Measurements from ENCODE around the gene IGSF21. TPM values are rescaled to one million over a fixed set of nuclear protein-coding genes. Genes with fewer than 3 reads are reported as not detected.

IGSF21 gene
- total RNA-seq, 2 experiments from 2014 or later: not detected

DNA sequence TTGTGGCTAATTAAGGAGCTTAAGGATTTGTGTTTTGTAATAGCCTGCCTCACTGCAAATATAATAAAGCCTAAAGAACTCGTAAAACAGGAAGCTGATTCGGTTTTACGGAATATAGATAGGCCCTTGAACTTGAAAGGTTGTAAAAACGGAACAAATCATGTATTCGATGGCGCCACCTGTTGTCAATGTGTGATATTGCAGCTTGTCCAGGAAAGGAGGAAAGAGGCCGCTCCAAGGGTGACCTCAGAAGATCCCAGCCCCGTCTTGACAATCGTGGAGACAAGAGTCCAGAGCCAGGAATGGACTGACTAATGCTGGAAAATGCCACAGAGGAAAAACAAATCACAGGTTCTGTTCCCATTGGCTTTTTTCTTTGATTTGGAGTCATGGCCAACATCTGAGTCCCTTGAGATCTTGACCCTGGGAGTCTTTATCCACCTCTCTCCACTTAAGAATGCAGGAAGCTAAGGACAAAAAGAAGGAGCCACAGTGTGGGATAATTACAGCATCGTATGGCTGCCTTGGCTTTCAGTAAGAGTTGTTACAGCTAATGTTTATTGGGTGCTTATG lies 7.0 kb upstream of the IGSF21 start:
- intact Hi-C loops (cut with micrococcal nuclease): loop anchor here (1.0 kb wide), 1 partner anchor 116 kb away; no protein-coding TSS in a partner anchor
- DNase-seq: peak; percentile 63
- Mint-ChIP-seq H3K9me3 (no peaks in the 10 kb centered on the region), H3K27me3 (peaks cover 16% of the 10 kb centered on the region), H3K4me3 (no peak overlapping the region), H3K36me3 (no peaks in the 10 kb centered on the region), H3K27ac (no peak overlapping the region), H3K4me1 (ENCODE audit: low read depth) (no peaks in the 10 kb centered on the region)
- ChIA-PET CTCF (interaction anchor here (0.7 to 1.6 kb wide), 9 partner anchors 9 to 439 kb away, joined by 3 to 11 read pairs (median 4); no protein-coding TSS in a partner anchor), POLR2A (no interaction called here)

GRCh38 chr1:18101508-18101907 lies 6.1 kb upstream of the IGSF21 start:
- ChIA-PET CTCF (interaction anchor here (0.7 to 1.6 kb wide), 3 partner anchors 10 to 179 kb away, joined by 3 to 7 read pairs (median 4); no protein-coding TSS in a partner anchor), POLR2A (no interaction called here)
- Mint-ChIP-seq H3K9me3 (no peaks in the 10 kb centered on the region), H3K36me3 (no peaks in the 10 kb centered on the region), H3K27ac (no peak overlapping the region), H3K27me3 (peaks cover 20% of the 10 kb centered on the region), H3K4me3 (no peak overlapping the region), H3K4me1 (ENCODE audit: low read depth) (no peaks in the 10 kb centered on the region)
- intact Hi-C loops (cut with micrococcal nuclease): no loop called here
- no peak for DNase-seq

DNA sequence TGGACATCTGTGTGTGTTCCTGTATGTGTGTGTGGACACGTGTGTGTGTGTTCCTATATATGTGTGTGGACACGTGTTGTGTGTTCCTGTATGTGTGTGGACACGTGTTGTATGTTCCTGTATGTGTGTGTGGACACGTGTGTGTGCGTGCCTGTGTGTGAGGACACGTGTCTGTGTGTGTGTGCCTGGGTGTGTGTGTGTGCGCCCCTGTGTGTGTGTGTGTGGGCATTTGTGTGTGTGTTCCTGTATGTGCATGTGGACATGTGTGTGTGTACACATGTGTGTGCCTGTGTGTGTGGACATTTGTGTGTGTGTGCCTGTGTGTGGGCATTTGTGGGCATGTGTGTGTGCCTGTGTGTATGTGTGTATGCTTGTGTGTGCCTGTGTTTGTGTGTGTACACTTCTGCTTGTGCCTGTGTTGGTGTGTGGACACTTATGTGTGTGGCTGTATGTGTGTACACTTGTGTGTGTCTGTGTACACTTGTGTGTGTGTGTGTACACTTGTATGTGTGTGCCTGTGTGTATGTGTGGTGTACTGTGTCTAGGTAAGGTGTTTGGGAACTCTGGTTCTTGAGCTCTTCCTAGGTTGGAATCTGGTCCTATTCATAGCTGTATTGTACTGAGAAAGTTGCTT lies 3.7 kb upstream of the IGSF21 start:
- Mint-ChIP-seq H3K27ac (no peak overlapping the region), H3K36me3 (no peaks in the 10 kb centered on the region), H3K27me3 (peaks cover 37% of the 10 kb centered on the region), H3K4me1 (ENCODE audit: low read depth) (no peaks in the 10 kb centered on the region), H3K9me3 (no peaks in the 10 kb centered on the region), H3K4me3 (no peak overlapping the region)
- no peak for DNase-seq
- CTCF ChIA-PET: no interaction called here
- POLR2A ChIA-PET: no interaction called here
- intact Hi-C loops (cut with micrococcal nuclease): no loop called here

DNA sequence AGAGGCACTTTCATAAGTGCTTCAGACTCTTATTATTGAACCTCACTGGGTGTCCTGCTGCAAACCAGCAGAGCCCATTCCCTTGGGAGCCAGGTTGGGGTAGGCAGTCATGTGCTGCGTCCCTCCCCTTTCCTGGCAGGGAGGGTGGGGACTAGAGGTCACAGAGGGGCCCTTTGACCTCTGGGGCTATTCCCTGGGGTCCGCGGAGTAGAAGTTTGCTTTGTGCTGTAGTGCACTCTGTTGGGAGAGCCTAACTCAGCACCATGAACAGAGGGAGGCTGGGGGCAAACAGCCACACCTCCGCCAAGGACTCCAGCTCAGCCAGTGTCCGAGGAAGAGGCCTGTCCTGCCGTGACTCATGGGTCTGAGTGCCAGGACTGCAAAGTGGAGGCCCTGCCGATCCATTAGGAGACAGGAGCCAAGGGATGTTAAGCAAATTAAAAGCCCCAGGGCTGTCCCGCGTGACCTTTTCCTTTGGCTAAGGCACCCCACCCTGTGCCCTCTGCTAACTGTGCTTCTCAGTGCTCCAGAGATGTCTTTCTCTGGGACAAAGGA lies 3.0 kb upstream of the IGSF21 start:
- intact Hi-C loops (cut with micrococcal nuclease): no loop called here
- no peak overlapping the region for H3K27ac Mint-ChIP-seq
- ChIA-PET CTCF (no interaction called here), POLR2A (no interaction called here)
- no peak for DNase-seq
- H3K36me3 Mint-ChIP-seq: no peaks in the 10 kb centered on the region
- no peaks in the 10 kb centered on the region for H3K9me3 Mint-ChIP-seq
- no peaks in the 10 kb centered on the region for H3K4me1 Mint-ChIP-seq (ENCODE audit: low read depth)
- H3K4me3 Mint-ChIP-seq: no peak overlapping the region
- peaks cover 39% of the 10 kb centered on the region for H3K27me3 Mint-ChIP-seq

DNA sequence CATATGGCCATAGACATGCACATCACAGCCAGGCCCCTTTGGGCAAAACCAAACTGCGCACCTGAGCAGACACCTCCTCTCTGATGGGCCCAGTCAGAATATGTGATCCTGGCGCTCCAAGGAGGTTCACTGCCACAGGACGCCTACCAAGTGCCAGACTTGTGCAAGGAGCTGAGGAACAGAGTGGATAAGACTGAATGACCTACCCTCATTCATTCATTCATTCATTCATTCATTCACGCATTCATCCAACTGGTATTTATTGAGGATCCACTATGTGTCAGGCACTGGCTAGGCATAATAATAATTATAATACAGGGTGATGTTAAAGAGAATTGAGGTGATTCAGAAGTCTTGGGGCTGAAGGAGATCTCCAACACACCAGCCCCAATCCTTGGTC lies 2.4 kb upstream of the IGSF21 start:
- H3K4me1 Mint-ChIP-seq (ENCODE audit: low read depth): peaks cover 4% of the 10 kb centered on the region
- no peak for DNase-seq
- CTCF ChIA-PET: no interaction called here
- H3K27ac Mint-ChIP-seq: no peak overlapping the region
- intact Hi-C loops (cut with micrococcal nuclease): no loop called here
- H3K9me3 Mint-ChIP-seq: no peaks in the 10 kb centered on the region
- no peaks in the 10 kb centered on the region for H3K36me3 Mint-ChIP-seq
- H3K27me3 Mint-ChIP-seq: peaks cover 43% of the 10 kb centered on the region
- H3K4me3 Mint-ChIP-seq: no peak overlapping the region
- POLR2A ChIA-PET: no interaction called here

DNA sequence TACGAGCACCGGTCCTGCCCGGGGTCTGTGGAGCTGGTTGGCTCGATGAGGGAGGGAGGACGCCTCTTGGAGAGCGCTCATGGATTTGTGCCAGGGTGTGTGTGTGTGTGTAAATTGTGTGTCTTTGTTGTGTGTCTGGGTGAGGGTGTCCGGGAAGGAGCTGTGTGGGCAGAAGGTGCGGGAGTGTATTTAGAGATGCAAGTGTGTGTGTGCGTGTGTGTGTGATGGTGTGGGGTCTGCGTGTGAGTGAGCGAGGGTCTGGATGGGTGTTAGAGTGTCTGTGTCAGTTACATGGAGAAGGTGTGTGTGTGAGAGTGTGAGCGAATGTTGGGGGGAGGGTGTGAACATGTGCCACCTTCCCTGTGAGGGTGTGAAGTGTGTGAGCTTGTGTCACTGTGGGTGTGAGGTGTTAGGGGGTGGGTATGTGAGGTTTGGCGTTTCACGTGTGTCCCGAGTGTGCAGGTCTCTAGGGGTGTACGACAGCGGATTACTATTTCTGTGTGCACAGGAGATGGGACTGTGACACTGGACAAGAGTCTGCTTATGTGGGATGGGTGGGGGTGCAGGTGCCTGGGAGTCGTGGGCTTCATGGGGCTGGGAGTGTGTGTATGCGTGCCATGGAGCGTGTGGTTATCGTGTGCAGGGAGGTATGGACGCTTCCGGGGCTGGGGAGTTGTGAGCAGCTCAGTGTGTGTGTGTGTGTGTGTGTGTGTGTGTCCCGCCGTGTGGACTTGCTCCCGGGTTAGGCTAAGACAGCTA lies 880 bp downstream of the IGSF21 start:
- peaks cover 57% of the 10 kb centered on the region for H3K27me3 Mint-ChIP-seq
- H3K4me3 Mint-ChIP-seq: no peak overlapping the region
- peaks cover 9% of the 10 kb centered on the region for H3K4me1 Mint-ChIP-seq (ENCODE audit: low read depth)
- DNase-seq: no peak
- intact Hi-C loops (cut with micrococcal nuclease): no loop called here
- ChIA-PET CTCF (no interaction called here), POLR2A (no interaction called here)
- no peaks in the 10 kb centered on the region for H3K36me3 Mint-ChIP-seq
- no peaks in the 10 kb centered on the region for H3K9me3 Mint-ChIP-seq
- no peak overlapping the region for H3K27ac Mint-ChIP-seq

GRCh38 chr1:18109058-18109755 lies 1.6 kb downstream of the IGSF21 start:
- ChIA-PET POLR2A (no interaction called here), CTCF (no interaction called here)
- H3K36me3 Mint-ChIP-seq: no peaks in the 10 kb centered on the region
- peaks cover 56% of the 10 kb centered on the region for H3K27me3 Mint-ChIP-seq
- peaks cover 9% of the 10 kb centered on the region for H3K4me1 Mint-ChIP-seq (ENCODE audit: low read depth)
- no peak for DNase-seq
- intact Hi-C loops (cut with micrococcal nuclease): no loop called here
- no peak overlapping the region for H3K27ac Mint-ChIP-seq
- H3K9me3 Mint-ChIP-seq: no peaks in the 10 kb centered on the region
- H3K4me3 Mint-ChIP-seq: no peak overlapping the region

GRCh38 chr1:18109756-18110597 lies 2.4 kb downstream of the IGSF21 start:
- intact Hi-C loops (cut with micrococcal nuclease): no loop called here
- no peak overlapping the region for H3K4me3 Mint-ChIP-seq
- no peak overlapping the region for H3K27ac Mint-ChIP-seq

GRCh38 chr1:18110598-18110939 lies 3.0 kb downstream of the IGSF21 start:
- Mint-ChIP-seq H3K4me3 (no peak overlapping the region), H3K27me3 (peaks cover 63% of the 10 kb centered on the region), H3K27ac (no peak overlapping the region), H3K9me3 (no peaks in the 10 kb centered on the region), H3K4me1 (ENCODE audit: low read depth) (peaks cover 9% of the 10 kb centered on the region), H3K36me3 (no peaks in the 10 kb centered on the region)
- CTCF ChIA-PET: interaction anchor here (0.6 kb wide), 1 partner anchor 471 kb away, joined by 3 read pairs; no protein-coding TSS in a partner anchor
- DNase-seq: no peak
- intact Hi-C loops (cut with micrococcal nuclease): no loop called here
- POLR2A ChIA-PET: no interaction called here

More at GRCh38 chr1:18109756-18110597, 2.4 kb downstream of the IGSF21 start:
- CTCF ChIA-PET: interaction anchor here (0.6 kb wide), 1 partner anchor 471 kb away, joined by 3 read pairs; no protein-coding TSS in a partner anchor
- peaks cover 58% of the 10 kb centered on the region for H3K27me3 Mint-ChIP-seq
- peak; percentile 41 for DNase-seq
- H3K36me3 Mint-ChIP-seq: no peaks in the 10 kb centered on the region
- H3K9me3 Mint-ChIP-seq: no peaks in the 10 kb centered on the region
- peaks cover 9% of the 10 kb centered on the region for H3K4me1 Mint-ChIP-seq (ENCODE audit: low read depth)
- POLR2A ChIA-PET: no interaction called here

- CTCF ChIA-PET: no interaction called here
- intact Hi-C loops (cut with micrococcal nuclease): no loop called here
- H3K4me1 Mint-ChIP-seq (ENCODE audit: low read depth): peaks cover 9% of the 10 kb centered on the region
- H3K9me3 Mint-ChIP-seq: no peaks in the 10 kb centered on the region
- peak; percentile 29 for DNase-seq
- peaks cover 63% of the 10 kb centered on the region for H3K27me3 Mint-ChIP-seq
- H3K27ac Mint-ChIP-seq: no peak overlapping the region
- peak overlapping the region; percentile 20 for H3K4me3 Mint-ChIP-seq
- H3K36me3 Mint-ChIP-seq: no peaks in the 10 kb centered on the region
- POLR2A ChIA-PET: no interaction called here
Observed at GRCh38 chr1:18110968-18111367, 3.4 kb downstream of the IGSF21 start.

DNA sequence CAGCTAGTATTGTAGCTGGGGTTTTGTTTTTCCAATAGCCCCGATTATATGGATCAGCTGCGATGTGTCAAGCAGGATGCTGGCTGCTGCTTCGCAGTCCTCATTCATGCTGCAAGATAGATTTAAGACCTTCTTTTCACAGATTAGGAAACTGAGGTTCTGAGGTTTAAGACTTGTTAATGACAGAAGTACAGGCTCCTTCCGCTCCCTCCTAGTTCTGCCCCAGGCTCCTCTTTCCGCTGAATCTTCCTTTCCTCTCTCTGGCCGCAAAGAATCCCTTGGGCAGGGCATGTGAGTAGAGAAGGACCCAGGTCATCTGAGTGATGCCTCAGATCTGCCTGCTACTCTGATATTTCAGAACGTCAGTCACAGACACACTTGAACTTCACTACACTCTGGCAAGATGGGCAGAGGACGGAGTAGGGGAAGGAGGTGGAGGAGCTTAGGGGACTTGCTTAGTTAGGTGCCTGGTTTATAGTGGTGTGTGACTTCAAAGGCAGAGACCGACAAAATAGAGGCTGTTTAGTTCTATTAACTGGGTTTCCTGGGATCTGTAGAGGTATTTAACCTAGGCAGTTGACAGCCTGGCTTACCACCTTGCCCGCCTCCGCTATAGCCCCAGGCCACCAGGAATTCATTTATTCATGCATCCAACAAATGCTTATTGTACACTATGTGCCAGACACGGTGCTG lies 4.2 kb downstream of the IGSF21 start:
- H3K9me3 Mint-ChIP-seq: no peaks in the 10 kb centered on the region
- ChIA-PET POLR2A (no interaction called here), CTCF (no interaction called here)
- H3K27me3 Mint-ChIP-seq: peaks cover 62% of the 10 kb centered on the region
- intact Hi-C loops (cut with micrococcal nuclease): no loop called here
- no peaks in the 10 kb centered on the region for H3K36me3 Mint-ChIP-seq
- no peak overlapping the region for H3K4me3 Mint-ChIP-seq
- peaks cover 9% of the 10 kb centered on the region for H3K4me1 Mint-ChIP-seq (ENCODE audit: low read depth)
- no peak for DNase-seq
- H3K27ac Mint-ChIP-seq: no peak overlapping the region

Measured in activated CD4-positive, alpha-beta memory T cell treated with anti-CD3 and anti-CD28 coated beads for 36 hours (primary cell).